Kidney epithelial cell (primary cell): ENCODE results near the gene DYRK2. TPM values are rescaled to one million over a fixed set of nuclear protein-coding genes. Genes with fewer than 3 reads are reported as not detected.
A peak's percentile ranks its signal among the peaks of the same experiment; 100 is the strongest.

ENCODE experiments used
- DNase-seq: peaks from one replicate; pipeline ENCODE4 v3.0.0-alpha.2; 2010; ENCODE audit warnings: low read depth
- H3K27me3 ChIP-seq: 2 replicates; pipeline ENCODE4 v1.6.0; 2011; ENCODE audit warnings: low read length; ENCODE audit not compliant: control insufficient read depth, insufficient read depth
- H3K36me3 ChIP-seq: 2 replicates; pipeline ENCODE4 v1.5.1; 2011; ENCODE audit warnings: low read length; ENCODE audit not compliant: control insufficient read depth, insufficient read depth
- H3K4me3 ChIP-seq: 2 replicates; pipeline ENCODE4 v1.5.1; 2011; ENCODE audit warnings: low read depth, mild to moderate bottlenecking, control low read depth, low read length
- CTCF ChIP-seq: IDR thresholded peaks from 2 replicates; pipeline ENCODE4 v1.5.1; 2011; ENCODE audit warnings: mild to moderate bottlenecking, moderate library complexity, low read length, control low read depth, inconsistent platforms; ENCODE audit not compliant: insufficient read depth, poor library complexity, severe bottlenecking
- total RNA-seq: library from RNA; depleted of rRNA; stranded (reverse); fragments of >200 nt; gene quantifications from 2 replicates; pipeline ENCODE4 v1.2.3, GENCODE V29; 2015

DYRK2 gene
- total RNA-seq, 1 donor from 2014 or later, result 28.7 TPM

- H3K27me3 ChIP-seq, result no peaks in the 10 kb centered on the region
- no peak for DNase-seq
- no peak for TF ChIP-seq CTCF
- H3K4me3 ChIP-seq, result peak overlapping the region; percentile 94
- no peaks in the 10 kb centered on the region for H3K36me3 ChIP-seq
Observed at GRCh38 chr12:67650388-67651131, 2.0 kb downstream of the DYRK2 start.

GRCh38 chr12:67651132-67651695 is 2.7 kb downstream of the DYRK2 start:
- peak; percentile 30 for TF ChIP-seq CTCF
- no peaks in the 10 kb centered on the region for H3K27me3 ChIP-seq
- peak overlapping the region; percentile 94 for H3K4me3 ChIP-seq
- no peaks in the 10 kb centered on the region for H3K36me3 ChIP-seq
- DNase-seq, result no peak

GRCh38 chr12:67655829-67656228 is 7.3 kb downstream of the DYRK2 start:
- Histone ChIP-seq H3K4me3 (no peak overlapping the region), H3K36me3 (peaks cover 3% of the 10 kb centered on the region), H3K27me3 (no peaks in the 10 kb centered on the region)
- no peak for DNase-seq
- no peak for TF ChIP-seq CTCF

GRCh38 chr12:67656251-67656650 is 7.7 kb downstream of the DYRK2 start:
- Histone ChIP-seq H3K27me3 (no peaks in the 10 kb centered on the region), H3K4me3 (no peak overlapping the region), H3K36me3 (peaks cover 3% of the 10 kb centered on the region)
- no peak for DNase-seq
- no peak for TF ChIP-seq CTCF

GRCh38 chr12:67658486-67658885 is 9.9 kb downstream of the DYRK2 start:
- peaks cover 3% of the 10 kb centered on the region for H3K36me3 ChIP-seq
- no peaks in the 10 kb centered on the region for H3K27me3 ChIP-seq
- no peak for DNase-seq
- H3K4me3 ChIP-seq, result no peak overlapping the region
- no peak for TF ChIP-seq CTCF

- Histone ChIP-seq H3K36me3 (peaks cover 3% of the 10 kb centered on the region), H3K4me3 (no peak overlapping the region), H3K27me3 (no peaks in the 10 kb centered on the region)
- DNase-seq, result no peak
- no peak for TF ChIP-seq CTCF
Observed at GRCh38 chr12:67659292-67659691, 10.7 kb downstream of the DYRK2 start.
